Activated T-cell treated with anti-CD3 and anti-CD28 coated beads, Interleukin-2, amount 50 U/mL, for 48 hours (primary cell): ENCODE measurements around the gene TMEM135.

ENCODE experiments used
- DNase-seq, 2 experiments: peaks; one replicate each; pipeline ENCODE4 v3.0.0-alpha.2; 2020

The TMEM135 gene

GRCh38 chr11:87317441-87317840, 279.7 kb downstream of the TMEM135 start:
- no peak for DNase-seq

GRCh38 chr11:87320123-87320522, 282.4 kb downstream of the TMEM135 start:
- no peak for DNase-seq

DNA sequence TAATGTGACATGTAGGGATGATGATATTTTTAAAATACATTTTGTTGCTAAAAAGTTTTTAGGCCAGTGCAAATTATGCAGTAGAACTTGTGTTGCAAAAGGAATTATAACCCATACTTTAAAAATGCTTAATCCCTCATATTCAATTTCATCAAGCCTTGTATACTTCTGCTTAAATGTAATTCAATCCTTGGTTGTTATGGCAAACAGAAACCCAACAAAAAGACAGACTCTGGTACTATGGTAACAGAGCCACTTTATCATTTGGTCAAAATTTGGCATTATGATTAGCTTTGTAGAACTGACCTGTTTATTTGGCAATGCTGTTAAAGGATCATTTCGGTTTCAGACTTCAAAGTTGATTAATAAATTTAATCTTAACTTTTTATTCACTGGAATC, 284.8 kb downstream of the TMEM135 start:
- no peak for DNase-seq

DNA sequence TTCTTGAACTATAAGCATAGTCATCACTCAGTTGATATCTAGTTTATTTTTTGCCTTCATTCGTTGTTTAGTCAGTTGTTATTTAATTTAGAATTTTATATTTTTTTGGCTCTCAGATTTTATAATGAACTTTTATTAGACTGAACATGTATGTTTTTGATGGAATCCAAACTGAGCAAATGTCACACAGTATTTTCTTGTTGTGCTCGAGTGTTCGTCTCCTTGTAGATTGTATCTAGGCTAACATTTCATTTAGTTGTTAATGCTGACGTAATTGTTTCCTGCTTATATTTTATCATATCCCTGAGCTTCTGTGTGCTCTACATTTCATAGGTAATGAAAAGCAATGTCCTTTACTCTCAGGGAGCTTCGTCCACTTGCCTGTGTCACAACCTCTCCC, 286.2 kb downstream of the TMEM135 start:
- DNase-seq: no peak

DNA sequence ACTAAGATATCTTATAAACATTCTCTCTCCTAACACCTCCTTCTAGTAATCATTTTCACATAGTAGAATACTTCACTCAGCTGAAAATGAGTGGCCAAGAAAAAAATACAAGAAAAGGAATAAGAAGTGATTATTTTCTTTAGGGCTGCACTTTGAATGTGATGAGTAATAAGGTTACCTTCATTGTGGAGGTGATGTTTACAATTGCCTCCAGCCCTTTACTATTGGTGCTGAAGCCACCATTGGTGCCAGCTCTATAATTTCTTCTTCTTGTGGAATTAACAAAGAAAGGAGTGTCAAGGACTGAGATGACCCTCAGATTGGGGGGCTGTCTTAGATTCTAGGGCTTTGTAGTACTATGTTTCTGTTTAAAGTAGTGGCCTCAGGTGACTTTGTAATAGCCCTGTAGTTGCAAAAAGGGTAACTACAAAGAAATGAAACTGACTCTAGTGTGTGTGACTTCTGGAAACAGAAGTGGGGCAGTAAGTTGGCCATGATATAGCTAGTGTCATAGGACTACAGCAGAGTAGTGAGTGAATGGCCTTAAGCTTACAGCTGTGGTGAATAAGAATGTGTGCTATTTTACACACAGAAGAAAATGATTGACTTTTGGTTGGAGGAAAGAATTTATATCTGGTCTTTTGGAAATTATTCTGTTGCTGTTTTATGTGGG, 287.2 kb downstream of the TMEM135 start:
- DNase-seq: no peak

DNA sequence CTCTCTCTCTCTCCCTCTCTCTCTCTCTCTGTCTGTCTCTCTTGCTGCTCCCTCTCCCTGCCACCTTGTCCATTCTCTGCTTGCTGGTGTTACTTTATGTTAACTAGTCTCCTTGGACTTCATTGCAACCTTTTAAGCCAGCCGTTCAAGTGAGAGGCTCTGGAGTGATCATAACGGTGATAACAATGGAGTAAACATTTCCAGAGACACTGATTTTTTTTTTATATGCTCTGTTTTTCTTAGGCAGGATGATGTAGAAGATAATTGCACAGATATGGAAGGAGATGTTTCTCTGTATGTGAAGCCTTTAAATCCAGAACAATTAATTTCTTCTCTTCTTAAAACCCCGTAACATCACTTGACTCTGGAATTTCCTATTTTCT, 287.7 kb downstream of the TMEM135 start:
- DNase-seq: no peak

DNA sequence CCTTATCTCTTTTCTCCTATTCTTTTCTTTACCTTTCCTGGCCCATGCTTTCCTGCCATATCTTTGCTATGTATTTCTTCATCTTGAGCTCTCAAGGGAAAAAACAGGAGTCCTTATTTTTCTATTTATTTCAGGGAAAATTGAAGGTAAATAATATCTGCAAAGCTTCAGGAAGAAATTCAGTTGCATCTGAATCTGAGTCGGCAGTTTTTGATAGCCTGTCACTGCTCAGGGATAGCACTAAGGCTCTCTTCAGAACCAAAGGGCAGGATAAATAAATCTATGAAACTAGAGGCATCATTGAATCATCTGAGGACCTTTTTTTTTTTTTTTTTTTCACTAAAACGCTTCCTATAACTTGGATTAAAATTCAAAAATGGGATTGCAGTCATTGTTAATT, 288.9 kb downstream of the TMEM135 start:
- DNase-seq: no peak

DNA sequence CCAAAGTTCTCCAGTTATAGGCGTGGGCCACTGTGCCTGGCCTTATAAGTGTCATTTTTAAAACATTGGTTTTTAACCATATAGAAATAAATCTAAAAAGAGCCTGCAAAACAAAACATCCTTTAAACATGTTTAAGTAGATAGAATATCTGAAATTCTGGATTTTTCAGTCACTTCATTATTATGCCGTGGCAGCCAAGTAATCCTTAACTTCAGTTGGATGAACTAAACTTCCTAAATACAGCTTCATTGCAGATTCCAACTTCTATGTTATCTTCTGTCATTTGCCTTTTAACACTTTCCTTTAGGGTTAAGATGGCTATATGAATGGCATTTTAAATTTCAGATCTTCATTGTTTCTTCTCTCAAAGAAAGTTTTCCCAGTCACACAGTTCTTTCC, 291.4 kb downstream of the TMEM135 start:
- DNase-seq: no peak

DNA sequence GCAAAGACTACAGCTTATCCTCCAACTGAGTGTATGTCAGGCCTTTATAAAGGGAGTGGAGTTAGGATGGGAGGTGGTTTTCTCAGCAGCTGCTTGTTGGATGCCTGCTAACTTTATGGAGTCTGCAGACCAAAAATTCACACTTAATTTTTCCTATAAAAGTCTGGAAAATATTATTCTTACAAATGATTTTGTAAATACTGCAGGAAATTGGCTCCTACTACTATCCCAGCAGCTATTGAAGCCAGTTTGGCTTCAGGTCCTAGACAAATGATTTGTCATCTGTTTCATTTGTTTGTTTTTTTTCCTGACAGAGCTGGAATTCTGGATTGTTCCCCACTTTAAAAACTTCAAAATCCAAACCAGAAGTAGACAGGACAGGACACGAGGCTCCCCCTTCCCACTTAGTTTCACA, 292.5 kb downstream of the TMEM135 start:
- no peak for DNase-seq

DNA sequence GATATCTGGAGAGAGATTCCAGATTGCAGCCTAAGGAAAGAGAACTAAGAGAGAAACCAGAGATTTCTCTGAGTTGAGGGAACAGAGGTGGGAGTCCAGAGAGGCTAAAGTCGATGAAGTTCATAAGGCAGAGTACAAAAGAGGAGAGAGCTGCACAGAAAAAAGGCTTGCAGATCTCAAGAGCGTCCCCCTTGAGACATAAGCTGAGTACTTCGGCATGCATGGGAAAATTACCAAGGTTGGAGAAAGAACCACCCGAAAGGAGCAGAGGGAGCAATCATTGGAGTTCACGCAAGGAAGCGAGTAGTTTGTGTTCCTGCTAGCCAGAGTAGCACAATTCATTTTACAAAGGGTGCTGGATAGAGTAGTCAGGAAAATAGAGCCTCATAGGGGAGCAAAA, 293.5 kb downstream of the TMEM135 start:
- no peak for DNase-seq

- no peak for DNase-seq
Observed at GRCh38 chr11:87338046-87338639, 300.4 kb downstream of the TMEM135 start.

- no peak for DNase-seq
Observed at GRCh38 chr11:87339416-87339815, 301.7 kb downstream of the TMEM135 start.

- no peak for DNase-seq
Observed at GRCh38 chr11:87347441-87347840, 309.7 kb downstream of the TMEM135 start.

- DNase-seq: no peak
Observed at GRCh38 chr11:87347854-87348253, 310.1 kb downstream of the TMEM135 start.

DNA sequence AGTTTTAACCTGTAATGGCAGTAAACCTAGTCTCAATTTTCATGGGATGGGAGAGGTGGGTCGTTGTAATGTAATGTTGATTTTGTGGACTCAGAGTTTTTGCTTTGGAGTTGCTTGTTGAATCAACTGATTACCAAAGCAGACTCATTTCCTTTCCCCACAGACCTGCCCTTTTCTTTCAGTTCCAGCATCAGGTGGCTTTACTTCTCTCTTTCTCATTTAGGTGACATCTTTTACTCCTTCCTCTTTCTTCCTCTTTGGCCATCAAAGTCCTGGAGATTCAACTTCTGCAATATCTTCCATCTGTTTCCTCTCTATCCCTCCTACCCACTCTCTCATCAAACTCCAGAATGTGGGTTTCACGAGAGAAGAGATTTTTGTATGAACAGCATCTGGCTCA, 313.9 kb downstream of the TMEM135 start:
- DNase-seq: no peak

DNA sequence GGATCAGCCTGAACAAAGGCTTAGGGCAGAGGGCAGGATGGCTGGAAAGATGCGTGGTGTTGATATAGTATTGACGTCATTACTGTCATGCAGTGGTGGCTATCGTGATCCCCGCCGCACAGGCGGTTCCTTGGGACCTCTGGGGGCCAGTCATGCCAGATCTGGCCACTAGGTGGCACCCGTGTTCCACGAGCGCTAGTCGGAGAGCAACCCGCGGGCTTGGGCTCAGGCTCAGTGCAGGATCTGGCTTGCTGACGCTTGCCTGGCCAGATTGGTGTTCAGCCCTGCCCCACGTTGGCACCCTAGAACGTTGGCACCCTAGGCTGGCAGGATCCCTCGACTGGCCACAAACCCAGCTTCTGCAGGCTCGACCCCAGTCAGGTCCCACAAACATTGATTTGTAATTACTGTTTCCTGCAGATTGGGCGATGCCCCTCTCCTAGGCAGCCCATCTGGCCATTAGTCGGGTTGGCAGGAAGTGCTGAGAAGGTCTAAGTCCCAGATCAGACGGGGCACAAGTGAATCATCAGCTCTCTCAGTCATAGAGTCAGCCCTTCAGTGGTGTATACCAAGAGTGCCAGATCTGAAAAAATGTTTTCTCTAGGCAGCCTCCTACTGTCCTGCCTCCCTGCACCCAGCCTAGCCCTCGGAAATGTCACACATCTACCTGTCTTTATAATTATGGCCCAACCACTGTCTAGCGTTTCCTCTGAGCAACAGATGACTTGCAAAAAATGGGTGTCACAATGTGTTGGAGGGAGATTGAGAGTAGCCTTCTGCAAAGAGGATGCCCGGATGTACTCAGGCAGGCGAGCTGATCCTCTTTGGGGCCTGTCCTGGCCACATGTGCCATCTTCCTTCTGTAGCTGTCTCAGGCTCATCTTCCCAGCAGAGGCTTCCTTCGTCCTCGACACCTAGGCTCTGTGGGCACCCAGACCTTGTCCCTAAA, 315.3 kb downstream of the TMEM135 start:
- peak; percentile 90 to 92 for DNase-seq

DNA sequence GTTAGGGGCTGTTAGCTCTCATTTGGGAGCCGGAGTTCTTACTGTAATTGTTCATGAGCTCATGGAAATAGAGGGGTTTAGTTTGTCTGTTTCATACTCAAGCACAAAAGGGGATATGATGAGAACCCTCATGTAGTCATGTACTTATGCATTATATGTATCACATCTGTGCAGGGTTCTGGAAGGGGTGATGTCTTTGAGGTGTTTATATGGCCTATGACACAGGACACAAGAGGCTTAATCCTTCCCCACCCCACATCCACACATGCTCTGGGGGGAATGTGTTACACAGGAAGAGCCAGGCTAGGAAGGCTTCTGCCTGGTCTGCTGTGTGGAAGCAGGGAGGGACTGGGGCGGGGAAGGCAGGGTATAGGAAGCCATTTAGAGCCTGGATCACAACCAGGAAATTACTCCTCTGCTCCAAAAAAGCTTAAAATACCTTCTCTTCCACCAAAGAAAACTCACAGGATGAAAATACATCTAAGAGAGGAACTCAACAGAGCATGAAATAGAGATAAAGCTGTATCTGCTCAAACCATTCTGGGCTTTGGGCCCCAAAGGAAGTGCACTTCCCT, 316.1 kb downstream of the TMEM135 start:
- no peak for DNase-seq

GRCh38 chr11:87355596-87355995, 317.9 kb downstream of the TMEM135 start:
- DNase-seq: no peak

DNA sequence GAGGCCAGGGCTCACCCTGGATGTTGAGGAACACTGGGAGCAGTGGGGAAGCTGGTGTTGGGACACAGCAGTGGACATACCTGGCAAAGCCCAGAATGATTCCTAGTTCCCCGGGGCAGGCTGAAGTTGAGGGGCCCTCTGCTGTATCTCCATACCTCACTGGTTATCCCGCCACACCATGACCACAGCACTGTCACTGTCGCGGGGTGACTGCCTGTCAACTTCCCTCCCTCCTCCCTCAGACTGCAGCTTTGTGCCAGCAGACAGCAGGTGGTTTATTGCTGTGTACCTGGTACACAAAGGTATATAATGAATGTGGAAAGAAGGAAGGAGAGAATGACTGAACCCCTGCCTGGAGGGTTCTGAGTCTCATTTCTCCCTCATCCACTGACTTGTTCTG, 318.7 kb downstream of the TMEM135 start:
- no peak for DNase-seq

DNA sequence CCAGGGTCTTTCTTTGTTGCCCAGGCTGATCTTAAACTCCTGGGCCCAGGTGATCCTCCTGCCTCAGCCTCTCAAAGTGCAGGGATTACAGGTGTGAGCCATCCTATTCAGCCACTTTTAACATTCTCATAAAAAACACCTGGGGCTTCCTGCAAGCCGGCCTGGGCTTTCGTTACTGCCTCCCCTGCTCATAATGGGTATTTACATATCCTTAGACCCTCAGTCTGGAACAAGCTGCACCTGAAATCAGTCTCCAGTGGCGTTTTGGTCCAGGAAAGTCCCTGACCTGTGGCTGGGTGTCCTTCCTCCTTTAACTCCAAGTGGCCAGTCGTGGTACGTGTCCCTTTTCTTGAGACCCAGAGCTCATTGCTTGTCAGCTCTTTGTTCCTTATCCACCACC, 320.7 kb downstream of the TMEM135 start:
- no peak for DNase-seq

DNA sequence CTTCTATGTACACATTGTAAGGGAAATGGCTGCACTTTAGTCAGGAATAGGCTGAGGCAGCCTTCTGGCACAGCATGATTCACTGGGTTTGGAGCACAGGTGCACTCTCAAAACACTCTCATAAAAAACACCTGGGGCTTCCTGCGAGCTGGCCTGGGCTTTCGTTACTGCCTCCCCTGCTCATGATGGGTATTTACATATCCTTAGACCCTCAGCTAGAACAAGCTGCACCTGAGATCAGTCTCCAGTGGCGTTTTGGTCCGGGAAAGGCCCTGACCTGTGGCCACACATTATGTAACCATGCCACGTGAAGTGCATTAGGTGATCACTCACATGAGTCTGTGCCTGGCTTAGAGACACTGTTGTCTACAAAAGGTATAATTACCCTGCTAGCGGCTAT, 321.7 kb downstream of the TMEM135 start:
- DNase-seq: no peak

- DNase-seq: no peak
Observed at GRCh38 chr11:87361891-87362290, 324.2 kb downstream of the TMEM135 start.

GRCh38 chr11:87366346-87366745, 328.6 kb downstream of the TMEM135 start:
- no peak for DNase-seq
